ENCODE measurements around the gene ACSF3.

The ACSF3 gene

DNA sequence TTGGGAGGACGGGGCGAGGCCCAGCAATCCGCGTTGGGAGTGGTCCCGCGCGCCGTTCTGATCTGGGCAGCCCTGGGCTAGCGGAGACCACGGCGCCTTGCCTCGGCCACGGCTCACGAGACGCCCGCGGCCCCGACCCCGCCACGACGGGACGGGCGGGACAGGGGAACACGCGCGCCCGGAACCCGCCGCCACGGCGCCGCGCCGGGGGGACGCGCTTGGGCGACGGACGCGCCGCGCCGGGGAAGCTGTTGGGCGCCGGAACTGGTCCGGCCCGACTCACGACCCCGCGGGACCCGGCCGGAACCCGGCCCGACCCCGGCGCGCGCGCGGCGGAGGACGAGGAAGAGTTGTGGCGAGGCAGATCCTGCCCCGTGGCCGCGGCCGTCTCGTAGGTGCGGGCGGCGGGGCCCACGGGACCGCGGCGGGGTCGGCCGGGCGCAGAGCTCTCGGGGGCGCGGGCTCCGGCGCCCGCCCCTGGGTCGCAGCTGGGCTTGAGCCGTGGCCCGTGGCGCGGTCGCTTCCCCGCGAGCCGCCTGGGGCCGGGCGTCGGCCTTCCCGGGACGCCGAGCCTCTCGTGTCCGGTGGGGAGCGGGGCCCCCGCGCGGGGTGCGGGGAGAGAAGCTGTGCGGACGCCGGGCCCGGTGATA lies at the start of gene ACSF3:
TSS of gene ACSF3 (plus strand) at position 251 of the 650 bp plus-strand sequence. CDS start 6,830 bp downstream, outside the sequence.
- Histone ChIP-seq H3K4me3 (replicated peaks; ENCODE audit: low read depth, low read length) (peak within 1 kb of the TSS; percentile 72), H3K27me3 (replicated peaks; ENCODE audit: control insufficient read depth, insufficient read depth, low read length) (peaks cover 2% of the 10 kb centered on the region; the same call in 1 of the 2 replicates), H3K36me3 (ENCODE audit: control insufficient read depth, insufficient read depth, low read length) (no peaks in the 10 kb centered on the region)
- peak; percentile 85 for DNase-seq (ENCODE audit: extremely low read depth, insufficient read length)
- TF ChIP-seq, protein P1, sequence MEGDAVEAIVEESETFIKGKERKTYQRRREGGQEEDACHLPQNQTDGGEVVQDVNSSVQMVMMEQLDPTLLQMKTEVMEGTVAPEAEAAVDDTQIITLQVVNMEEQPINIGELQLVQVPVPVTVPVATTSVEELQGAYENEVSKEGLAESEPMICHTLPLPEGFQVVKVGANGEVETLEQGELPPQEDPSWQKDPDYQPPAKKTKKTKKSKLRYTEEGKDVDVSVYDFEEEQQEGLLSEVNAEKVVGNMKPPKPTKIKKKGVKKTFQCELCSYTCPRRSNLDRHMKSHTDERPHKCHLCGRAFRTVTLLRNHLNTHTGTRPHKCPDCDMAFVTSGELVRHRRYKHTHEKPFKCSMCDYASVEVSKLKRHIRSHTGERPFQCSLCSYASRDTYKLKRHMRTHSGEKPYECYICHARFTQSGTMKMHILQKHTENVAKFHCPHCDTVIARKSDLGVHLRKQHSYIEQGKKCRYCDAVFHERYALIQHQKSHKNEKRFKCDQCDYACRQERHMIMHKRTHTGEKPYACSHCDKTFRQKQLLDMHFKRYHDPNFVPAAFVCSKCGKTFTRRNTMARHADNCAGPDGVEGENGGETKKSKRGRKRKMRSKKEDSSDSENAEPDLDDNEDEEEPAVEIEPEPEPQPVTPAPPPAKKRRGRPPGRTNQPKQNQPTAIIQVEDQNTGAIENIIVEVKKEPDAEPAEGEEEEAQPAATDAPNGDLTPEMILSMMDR (IDR thresholded peaks at IDR 0.05; ENCODE audit: insufficient read depth, low read length, poor library complexity, severe bottlenecking): no peak

DNA sequence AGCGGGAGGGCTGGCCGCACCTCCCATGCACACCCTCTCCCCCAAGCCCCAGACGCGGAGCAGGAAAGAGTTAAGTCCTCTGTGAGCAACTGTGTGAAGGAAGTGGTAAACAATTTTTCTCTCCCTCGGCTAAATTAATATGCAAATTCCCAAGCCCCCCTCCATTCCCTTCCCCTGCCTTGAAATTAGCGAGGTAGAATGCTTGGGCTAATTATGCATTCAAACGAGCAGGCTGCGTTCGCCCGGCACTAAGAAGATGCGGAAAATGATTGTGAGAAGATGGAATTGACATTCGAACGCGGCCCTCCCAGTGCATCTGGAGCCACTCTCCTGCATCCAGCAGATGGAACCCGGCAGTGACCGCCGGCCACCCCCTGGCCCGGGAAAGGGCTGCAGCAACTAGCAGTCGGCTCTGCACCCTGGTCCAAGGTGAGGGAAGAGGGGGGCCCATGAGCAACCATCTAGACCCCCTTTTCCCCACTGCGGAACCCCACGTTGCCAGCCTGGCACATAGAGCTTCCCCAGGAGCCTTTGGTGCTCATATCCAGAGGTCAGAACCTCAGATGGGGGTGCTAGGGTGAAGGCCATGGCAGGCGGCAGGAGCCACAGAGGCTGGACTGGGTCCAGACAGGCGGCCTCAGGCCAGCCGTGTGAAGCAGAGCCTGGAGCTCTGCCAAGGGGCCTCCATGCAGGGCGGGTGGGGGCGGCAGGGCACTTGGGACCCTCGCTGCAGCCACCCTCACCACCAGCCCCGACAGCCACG lies 49.1 kb upstream of the ACSF3 start:
- DNase-seq (ENCODE audit: extremely low read depth, insufficient read length): no peak
- TF ChIP-seq, protein P1 (IDR thresholded peaks at IDR 0.05; ENCODE audit: insufficient read depth, low read length, poor library complexity, severe bottlenecking): no peak
- Histone ChIP-seq H3K4me3 (replicated peaks; ENCODE audit: low read depth, low read length) (no peak overlapping the region), H3K27me3 (replicated peaks; ENCODE audit: control insufficient read depth, insufficient read depth, low read length) (no peaks in the 10 kb centered on the region), H3K36me3 (ENCODE audit: control insufficient read depth, insufficient read depth, low read length) (no peaks in the 10 kb centered on the region)

DNA sequence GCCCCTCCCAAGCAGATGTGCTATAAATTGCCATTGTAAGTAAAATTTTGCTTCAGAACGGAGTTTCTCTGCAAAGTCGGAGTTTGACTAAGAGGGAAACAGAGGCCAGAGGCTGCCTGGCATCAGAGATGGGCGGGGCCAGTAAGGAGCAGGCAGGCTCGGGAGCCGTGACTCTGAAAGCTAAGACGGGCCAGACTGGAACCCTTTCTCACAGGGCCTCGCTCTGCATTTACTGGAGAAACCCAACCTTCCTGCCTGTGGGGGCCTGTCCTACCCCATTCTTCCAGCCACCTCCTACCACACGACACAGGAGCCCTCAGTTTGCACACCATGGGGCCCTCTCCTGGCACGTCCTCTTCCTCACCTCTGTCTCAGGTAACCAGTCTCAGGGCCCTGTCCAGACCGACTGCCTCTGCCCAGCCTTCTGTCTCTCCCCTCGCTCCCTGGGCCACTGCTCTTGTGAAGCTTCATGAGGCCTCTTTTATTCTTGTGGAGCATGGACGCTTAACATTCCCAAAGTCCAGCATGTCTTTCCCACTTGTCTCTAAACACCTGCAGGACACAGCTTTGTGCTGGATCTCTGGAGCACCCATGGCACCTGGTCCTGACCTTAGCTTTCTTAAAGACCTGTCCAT lies 48.4 kb upstream of the ACSF3 start:
- H3K27me3 ChIP-seq (replicated peaks; ENCODE audit: control insufficient read depth, insufficient read depth, low read length): no peaks in the 10 kb centered on the region

GRCh38 chr16:89045881-89046280 lies 47.8 kb upstream of the ACSF3 start:
- TF ChIP-seq, protein P1 (IDR thresholded peaks at IDR 0.05; ENCODE audit: insufficient read depth, low read length, poor library complexity, severe bottlenecking): no peak
- H3K36me3 ChIP-seq (ENCODE audit: control insufficient read depth, insufficient read depth, low read length): no peaks in the 10 kb centered on the region
- no peaks in the 10 kb centered on the region for H3K27me3 ChIP-seq (replicated peaks; ENCODE audit: control insufficient read depth, insufficient read depth, low read length)
- DNase-seq (ENCODE audit: extremely low read depth, insufficient read length): no peak
- H3K4me3 ChIP-seq (replicated peaks; ENCODE audit: low read depth, low read length): no peak overlapping the region

More for the DNA sequence above, 48.4 kb upstream of the ACSF3 start:
- no peak for DNase-seq (ENCODE audit: extremely low read depth, insufficient read length)
- TF ChIP-seq, protein P1 (IDR thresholded peaks at IDR 0.05; ENCODE audit: insufficient read depth, low read length, poor library complexity, severe bottlenecking): no peak
- no peak overlapping the region for H3K4me3 ChIP-seq (replicated peaks; ENCODE audit: low read depth, low read length)
- no peaks in the 10 kb centered on the region for H3K36me3 ChIP-seq (ENCODE audit: control insufficient read depth, insufficient read depth, low read length)

DNA sequence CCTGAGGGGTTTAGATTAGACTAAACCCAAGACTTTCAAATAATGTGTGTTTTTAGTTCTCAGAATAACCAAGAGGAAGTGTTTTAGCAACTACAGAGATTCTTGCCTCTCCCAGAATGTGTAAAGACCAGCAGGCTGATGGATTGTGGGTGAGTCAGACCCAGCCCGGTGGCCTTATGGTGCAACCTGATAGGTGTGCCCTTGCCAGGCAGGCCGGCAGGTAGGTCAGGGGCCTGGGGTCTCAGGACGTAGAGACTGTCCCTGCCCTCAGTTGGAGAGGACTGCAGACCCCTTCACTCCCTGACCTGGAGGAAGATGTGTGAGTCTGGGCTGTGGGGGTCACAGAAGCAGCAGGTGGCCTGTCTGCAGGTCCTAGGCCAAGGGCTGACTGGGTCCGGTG lies 47.2 kb upstream of the ACSF3 start:
- TF ChIP-seq, protein P1 (IDR thresholded peaks at IDR 0.05; ENCODE audit: insufficient read depth, low read length, poor library complexity, severe bottlenecking): no peak
- Histone ChIP-seq H3K27me3 (replicated peaks; ENCODE audit: control insufficient read depth, insufficient read depth, low read length) (no peaks in the 10 kb centered on the region), H3K36me3 (ENCODE audit: control insufficient read depth, insufficient read depth, low read length) (no peaks in the 10 kb centered on the region), H3K4me3 (replicated peaks; ENCODE audit: low read depth, low read length) (no peak overlapping the region)
- DNase-seq (ENCODE audit: extremely low read depth, insufficient read length): no peak
